GM12892 (cell line): ENCODE results near the gene ROR1.
"Not testable (repeated sequence)": the region's sequence is repeated elsewhere in the genome, so short reads cannot be mapped to it uniquely, and the experiment has no call there.

Source experiments
- DNase-seq: peaks from one replicate; pipeline ENCODE4 v3.0.0; 2011; ENCODE audit not compliant: insufficient read length
- FAIRE-seq: peaks from 2 replicates; lab custom pipeline; 2011; peaks lifted over from hg19 to GRCh38; lab: Jason Lieb, UNC
- POLR2A ChIP-seq: IDR thresholded peaks from 2 replicates; pipeline ENCODE4 v1.6.1; 2011; ENCODE audit warnings: low read depth, low read length, control low read depth
- POLR2AphosphoS5 ChIP-seq: IDR thresholded peaks from 2 replicates; pipeline ENCODE4 v1.6.1; 2011; ENCODE audit warnings: low read depth, low read length, control low read depth
- TAF1 ChIP-seq: IDR thresholded peaks from 2 replicates; pipeline ENCODE4 v1.6.1; 2011; ENCODE audit warnings: low read depth, mild to moderate bottlenecking, control low read depth, low read length, borderline replicate concordance

The ROR1 gene

DNA sequence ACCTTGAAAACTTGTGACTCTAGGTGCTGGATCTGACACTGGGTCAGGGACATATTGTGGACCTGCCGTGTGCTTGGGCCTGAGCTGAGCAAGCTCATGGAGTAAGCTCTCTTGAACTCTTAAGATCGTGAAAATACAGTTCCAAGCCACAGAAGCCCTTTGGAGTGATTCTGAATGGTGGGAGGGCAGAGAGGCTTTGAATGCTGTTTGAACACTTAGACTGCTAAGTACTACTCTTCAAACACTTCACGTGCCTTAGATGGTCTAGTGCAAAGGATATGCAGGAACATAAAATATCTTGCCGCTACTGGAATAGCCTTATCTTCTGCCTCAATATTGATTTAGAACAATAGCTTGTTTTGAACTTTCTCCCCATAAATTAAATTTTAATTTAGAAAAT is 21.6 kb downstream of the ROR1 start:
- DNase-seq = no peak
- TF ChIP-seq POLR2A (no peak), POLR2AphosphoS5 (no peak), TAF1 (no peak)
- FAIRE-seq = no peak

DNA sequence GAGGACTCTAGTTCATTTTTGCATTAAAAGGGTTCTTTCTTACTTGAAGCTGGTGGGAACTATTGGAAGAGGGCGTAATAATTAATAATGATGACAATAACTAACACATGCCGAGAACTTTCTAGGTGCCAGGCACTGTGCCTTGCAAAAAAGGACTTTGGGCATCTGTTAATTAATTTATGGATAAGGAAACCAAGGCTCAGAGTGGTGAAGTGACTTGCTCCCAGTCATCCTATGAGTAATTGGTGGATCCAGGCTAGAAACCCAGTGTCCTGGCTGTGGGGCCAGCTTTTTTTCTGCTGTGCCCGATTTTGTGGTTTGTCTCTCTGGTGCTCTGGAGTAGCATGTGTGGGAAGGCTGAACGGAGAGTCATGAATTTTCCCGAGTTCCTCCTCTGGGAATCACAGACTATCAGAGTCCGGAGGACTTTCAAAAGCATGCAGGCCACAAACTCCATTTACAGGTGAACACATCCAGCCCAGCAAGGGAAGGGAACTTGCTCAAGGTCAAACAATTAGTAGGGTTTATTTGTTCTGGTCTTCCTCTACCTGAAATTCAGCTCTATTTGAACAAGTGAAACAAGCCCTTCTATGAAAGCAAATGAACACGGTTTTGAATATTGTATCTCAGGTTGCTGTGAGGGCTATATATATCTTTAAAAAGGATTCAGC is 23.4 kb downstream of the ROR1 start:
- TF ChIP-seq TAF1 = no peak
- TF ChIP-seq POLR2AphosphoS5 = no peak
- no peak for TF ChIP-seq POLR2A
- no peak for FAIRE-seq
- DNase-seq = no peak

DNA sequence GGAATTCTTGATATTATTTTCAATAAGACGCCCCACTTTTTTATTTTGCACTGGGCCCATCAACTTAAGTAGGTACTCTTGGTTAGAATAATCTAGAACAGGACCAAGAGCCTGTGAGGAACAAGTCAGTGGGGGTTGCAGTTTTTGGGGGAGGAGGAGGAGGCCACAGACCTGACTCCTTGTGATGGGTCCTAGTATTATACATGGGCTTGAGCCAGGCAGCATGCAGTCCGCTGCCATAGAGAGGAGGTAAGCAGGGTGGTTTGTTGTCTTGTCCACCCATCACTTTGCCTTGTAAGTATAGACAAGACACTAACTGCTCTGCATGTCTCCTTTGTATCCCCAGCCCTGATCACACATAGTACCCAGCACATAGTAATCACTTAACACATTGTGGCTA is 24.5 kb downstream of the ROR1 start:
- FAIRE-seq (no peak), DNase-seq (no peak)
- TF ChIP-seq POLR2A (no peak), TAF1 (no peak), POLR2AphosphoS5 (no peak)

DNA sequence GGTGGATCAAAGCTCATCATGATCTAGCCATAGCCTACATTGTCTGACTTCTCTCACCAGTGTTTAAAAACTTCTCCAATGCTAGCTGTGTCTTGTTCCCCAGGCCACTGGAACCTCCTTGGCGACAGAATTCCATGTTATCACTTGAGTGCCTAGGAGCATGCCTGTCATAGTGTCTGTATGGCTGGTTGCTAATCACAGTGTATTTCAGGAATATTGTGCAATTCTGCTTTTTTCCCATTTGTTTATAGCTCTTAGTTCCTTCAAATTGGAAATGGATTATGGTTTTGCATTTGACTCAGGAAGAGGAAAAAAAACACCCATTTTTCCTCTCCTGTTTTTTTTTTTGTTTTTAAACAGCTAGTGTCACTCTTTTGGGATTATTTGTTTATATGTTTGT is 25.5 kb downstream of the ROR1 start:
- TF ChIP-seq POLR2AphosphoS5 = no peak
- TF ChIP-seq TAF1 = no peak
- no peak for TF ChIP-seq POLR2A
- FAIRE-seq (no peak), DNase-seq (no peak)

DNA sequence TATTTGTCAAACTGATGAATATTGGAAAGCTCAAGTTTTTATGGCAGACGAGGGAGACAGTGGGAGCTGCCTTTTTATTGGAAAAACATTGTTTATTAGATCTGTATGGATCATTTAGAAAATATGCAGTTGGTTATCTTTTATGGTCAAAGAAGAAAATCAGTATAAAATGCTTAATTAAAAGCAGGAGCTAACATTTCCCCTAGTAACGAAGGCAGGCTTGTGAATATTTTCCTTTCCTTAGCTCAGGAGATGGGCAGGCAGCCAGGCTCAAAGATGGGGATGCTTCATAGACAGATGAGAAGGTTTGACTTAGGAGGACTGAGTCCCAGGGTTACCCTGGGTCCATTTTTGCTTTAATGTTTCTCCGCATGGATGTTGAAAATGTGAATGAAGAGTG is 26.0 kb downstream of the ROR1 start:
- FAIRE-seq = no peak
- TF ChIP-seq POLR2A (no peak), TAF1 (no peak), POLR2AphosphoS5 (no peak)
- DNase-seq = no peak

DNA sequence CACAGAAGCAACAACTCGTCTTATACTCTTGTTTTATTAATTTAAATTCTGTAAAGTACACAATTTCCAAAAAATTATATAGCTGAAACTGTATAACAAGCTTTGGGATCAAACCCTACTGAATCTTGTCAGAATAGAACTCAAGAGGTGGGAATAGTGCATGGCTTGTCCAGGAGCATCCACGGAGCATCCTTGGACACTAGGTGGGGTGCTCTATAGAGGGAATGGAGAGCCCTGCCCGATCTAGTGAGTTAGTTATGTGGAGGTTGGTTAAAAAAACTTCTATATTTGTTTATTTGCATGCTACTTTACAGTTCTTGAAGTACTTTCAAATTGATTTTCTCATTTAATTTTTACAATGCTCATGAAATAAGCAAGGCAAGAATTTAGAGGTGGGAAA is 28.3 kb downstream of the ROR1 start:
- FAIRE-seq = no peak
- TF ChIP-seq POLR2A (no peak), POLR2AphosphoS5 (no peak), TAF1 (no peak)
- no peak for DNase-seq

DNA sequence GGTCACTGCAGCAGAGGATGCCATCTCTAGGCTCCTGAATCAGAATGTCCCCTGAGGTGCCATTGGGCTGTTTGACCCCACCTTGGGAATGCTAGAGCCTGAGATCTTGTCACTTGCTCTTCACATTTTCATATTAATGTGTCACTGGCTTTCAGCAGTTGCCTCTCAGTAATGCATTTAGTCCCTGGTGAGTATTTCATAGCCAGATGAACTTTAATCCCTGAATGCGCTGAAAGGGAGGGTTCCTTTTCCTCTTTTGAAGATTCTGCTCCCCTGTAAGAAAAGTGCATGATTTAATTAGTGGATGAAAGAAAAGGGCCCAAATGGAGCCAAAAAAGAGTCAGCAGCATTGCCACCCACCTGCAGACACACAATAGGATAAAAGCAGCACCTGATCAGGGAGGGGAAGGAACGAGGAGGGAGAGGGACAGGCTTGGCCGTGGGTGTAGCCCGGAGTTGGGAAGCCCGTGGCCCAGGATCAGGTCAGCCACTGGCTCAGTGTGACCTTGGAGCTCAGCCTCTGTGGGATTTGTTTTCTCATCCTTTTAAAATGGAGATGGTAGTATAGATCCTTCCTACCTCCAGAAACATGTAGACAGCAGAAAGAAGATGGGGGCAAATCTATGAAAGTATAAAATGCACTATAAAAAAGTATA is 31.1 kb downstream of the ROR1 start:
- no peak for FAIRE-seq
- DNase-seq = no peak
- TF ChIP-seq POLR2A = no peak
- no peak for TF ChIP-seq POLR2AphosphoS5
- TF ChIP-seq TAF1 = no peak

DNA sequence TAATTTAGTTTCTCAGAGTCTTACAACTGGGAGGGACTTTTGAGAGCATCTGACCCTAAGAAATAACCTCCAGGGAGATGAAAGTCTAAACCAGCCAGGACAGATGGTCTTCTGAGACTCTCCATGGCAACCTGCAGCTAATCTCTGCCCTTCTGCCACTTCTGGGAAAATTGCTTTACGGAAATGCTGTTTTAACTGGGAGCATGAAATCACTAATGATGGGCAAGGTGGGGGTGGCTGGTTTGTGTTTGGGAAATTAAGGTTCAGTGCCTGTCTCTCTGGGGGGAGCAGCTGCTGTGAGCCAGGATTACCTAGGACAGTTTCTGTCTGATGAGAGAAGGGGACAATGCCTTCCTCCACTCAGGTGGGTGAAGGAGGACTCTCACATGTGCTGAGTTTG is 33.2 kb downstream of the ROR1 start:
- no peak for DNase-seq
- no peak for TF ChIP-seq TAF1
- no peak for TF ChIP-seq POLR2A
- no peak for TF ChIP-seq POLR2AphosphoS5
- FAIRE-seq = no peak

DNA sequence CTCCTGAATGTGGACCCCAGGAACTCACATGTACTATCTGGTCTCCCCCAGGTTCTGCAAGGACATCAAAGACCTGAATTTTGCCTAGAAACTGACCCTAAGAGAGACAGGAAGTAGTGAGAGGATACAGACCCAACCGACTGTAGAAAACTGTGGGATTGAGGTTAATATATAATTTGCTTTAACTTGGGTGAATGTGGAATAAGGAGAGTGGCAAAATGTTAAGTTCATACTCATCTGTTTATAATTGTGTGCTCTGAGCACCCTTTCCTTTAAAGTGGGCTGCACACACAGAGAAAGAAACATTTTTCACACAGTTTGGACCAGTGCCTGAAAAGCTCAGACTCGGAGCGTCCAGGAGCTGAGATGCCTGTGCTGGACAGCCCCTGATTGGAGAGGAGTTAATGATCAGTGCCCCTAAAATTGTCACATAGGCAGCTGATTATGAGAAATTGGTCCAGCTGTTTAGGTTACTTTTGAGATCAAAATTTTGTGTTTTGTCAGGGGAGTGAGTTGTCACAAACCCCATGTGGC is 37.2 kb downstream of the ROR1 start:
- TF ChIP-seq POLR2A (no peak), POLR2AphosphoS5 (no peak), TAF1 (no peak)
- no peak for DNase-seq
- no peak for FAIRE-seq

DNA sequence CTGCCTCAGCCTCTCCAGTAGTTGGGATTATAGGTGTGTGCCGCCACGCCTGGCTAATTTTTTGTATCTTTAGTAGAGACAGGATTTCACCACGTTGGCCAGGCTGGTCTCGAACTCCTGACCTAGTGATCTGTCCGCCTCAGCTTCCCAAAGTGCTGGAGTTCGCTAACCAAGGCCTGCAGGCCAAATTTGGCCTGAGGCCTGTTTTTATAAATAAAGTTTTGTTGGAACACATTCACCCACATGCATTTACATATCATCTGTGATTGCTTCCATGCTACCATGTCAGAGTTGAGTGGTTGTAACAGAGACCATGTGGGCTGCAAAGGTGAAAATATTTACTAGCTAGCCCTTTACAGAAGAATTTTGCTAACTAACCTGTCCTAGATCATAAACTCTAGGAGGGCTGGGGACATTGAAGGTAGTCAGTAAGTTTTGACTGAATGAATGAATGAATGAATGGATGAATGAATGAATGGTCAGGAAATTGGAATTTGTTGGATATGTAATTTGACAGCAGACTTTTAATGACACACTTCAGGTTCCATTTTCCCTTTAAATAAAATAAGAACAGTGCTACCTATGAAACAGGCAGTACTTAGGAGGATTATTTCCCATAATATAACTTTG is 38.4 kb downstream of the ROR1 start:
- TF ChIP-seq TAF1 (no peak), POLR2AphosphoS5 (no peak), POLR2A (no peak)
- no peak for DNase-seq
- no peak for FAIRE-seq

DNA sequence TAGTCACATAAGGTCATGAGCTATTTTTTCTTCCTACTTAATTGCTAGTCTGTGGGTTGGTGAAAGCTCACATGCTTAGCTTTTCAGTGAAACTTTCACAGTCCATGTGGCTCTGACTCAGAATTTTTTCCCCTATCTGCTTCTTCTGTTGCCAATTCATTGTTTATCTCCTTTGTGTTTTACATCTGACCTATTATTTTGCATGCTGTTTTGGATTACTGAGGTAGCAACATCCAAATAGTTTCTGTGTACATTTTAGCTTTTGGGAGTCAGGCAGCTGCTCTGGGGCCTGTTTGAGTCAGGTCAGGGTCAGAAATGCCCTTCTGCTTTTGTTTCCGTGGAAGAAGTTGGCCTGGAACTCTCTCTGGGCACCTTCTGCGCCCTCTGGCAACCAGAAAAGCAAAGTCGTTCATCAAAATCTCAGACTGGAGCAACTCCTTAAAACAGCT is 40.0 kb downstream of the ROR1 start:
- TF ChIP-seq POLR2A = no peak
- TF ChIP-seq TAF1 = no peak
- no peak for TF ChIP-seq POLR2AphosphoS5
- DNase-seq = no peak
- no peak for FAIRE-seq

DNA sequence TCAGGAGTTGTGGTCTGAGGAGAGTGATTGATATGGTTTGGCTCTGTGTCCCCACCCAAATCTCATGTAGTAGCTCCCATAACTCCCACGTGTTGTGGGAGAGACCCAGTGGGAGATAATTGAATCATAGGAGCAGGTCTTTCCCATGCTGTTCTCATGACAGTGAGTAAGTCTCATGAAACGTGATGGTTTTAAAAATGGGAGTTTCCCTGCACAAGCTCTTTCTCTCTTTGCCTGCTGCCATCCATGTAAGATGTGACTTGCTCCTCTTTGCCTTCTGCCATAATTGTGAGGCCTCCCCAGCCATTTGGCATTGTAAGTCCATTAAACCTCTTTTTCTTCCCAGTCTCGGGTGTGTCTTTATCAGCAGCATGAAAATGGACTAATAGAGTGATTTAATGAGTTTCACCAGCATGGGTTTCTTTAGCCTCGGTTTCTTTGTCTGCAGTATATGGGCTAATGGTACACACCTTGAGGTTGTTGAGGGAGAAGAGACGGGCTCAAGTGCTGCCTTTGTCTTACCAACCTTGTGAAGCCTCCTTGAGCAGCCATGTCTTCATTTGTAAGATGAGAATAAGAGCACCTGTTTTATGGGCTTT is 42.5 kb downstream of the ROR1 start:
- not testable (repeated sequence) for DNase-seq, FAIRE-seq

DNA sequence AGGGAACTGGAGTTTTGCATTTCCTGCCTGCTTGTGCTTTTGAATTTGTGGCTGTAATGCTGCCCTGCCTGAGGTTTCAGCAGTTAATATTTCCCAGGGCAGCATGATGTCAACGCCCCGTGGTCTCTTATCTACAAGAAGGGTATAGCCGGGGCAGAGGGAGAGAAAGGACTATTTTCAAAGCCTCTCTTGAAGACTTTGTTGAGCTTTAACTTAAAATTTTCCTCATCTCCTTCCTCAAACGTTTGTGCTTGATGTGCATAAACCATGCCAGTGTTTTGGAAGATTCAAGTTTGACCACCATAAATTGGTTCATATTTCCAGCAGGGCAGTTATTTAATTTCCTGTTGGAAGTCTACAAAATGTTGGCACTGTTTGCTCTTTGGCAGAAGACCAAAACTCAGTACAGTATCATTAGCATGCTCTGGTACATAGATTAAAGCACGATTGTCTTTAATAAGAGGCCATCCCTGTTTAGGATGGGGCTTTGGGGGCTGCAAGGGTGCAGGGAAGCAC is 43.4 kb downstream of the ROR1 start:
- no peak for TF ChIP-seq TAF1
- TF ChIP-seq POLR2AphosphoS5 = no peak
- no peak for TF ChIP-seq POLR2A
- FAIRE-seq (no peak), DNase-seq (no peak)
